GM04503 (cell line): ENCODE data around the gene CACNA1H.

ENCODE experiments used
- DNase-seq: peaks from one replicate; pipeline ENCODE4 v3.0.0-alpha.2; 2012; ENCODE audit warnings: low read depth

Gene CACNA1H

GRCh38 chr16:1158456-1159324, 5.8 kb downstream of the CACNA1H start:
- DNase-seq = no peak

GRCh38 chr16:1159325-1159972, 6.5 kb downstream of the CACNA1H start:
- DNase-seq = no peak

- no peak for DNase-seq
Observed at GRCh38 chr16:1159973-1160772, 7.3 kb downstream of the CACNA1H start.

GRCh38 chr16:1160773-1161348, 8.0 kb downstream of the CACNA1H start:
- no peak for DNase-seq

- DNase-seq = no peak
Observed at GRCh38 chr16:1162701-1163566, 10.0 kb downstream of the CACNA1H start.

GRCh38 chr16:1163567-1164055, 10.7 kb downstream of the CACNA1H start:
- DNase-seq = no peak

- no peak for DNase-seq
Observed at GRCh38 chr16:1164382-1164781, 11.5 kb downstream of the CACNA1H start.

GRCh38 chr16:1164975-1165374, 12.1 kb downstream of the CACNA1H start:
- DNase-seq = no peak

- no peak for DNase-seq
Observed at GRCh38 chr16:1165511-1165910, 12.6 kb downstream of the CACNA1H start.

- DNase-seq = no peak
Observed at GRCh38 chr16:1167276-1168107, 14.6 kb downstream of the CACNA1H start.

GRCh38 chr16:1168837-1169236, 15.9 kb downstream of the CACNA1H start:
- DNase-seq = no peak

- no peak for DNase-seq
Observed at GRCh38 chr16:1169285-1170075, 16.6 kb downstream of the CACNA1H start.

- no peak for DNase-seq
Observed at GRCh38 chr16:1170076-1170418, 17.1 kb downstream of the CACNA1H start.

- DNase-seq = no peak
Observed at GRCh38 chr16:1171001-1171400, 18.1 kb downstream of the CACNA1H start.

- DNase-seq = no peak
Observed at GRCh38 chr16:1171854-1172428, 19.0 kb downstream of the CACNA1H start.

GRCh38 chr16:1172651-1173050, 19.7 kb downstream of the CACNA1H start:
- DNase-seq = no peak

- DNase-seq = no peak
Observed at GRCh38 chr16:1173788-1174451, 21.0 kb downstream of the CACNA1H start.
